NCI-H1694 (cell line): Measurements from ENCODE around the gene C12orf75.
"Not testable (repeated sequence)": the region's sequence is repeated elsewhere in the genome, so short reads cannot be mapped to it uniquely, and the experiment has no call there.

Experiments
- DNase-seq: peaks from one replicate; lab custom pipeline; 2025; lab: John Stamatoyannopoulos, UW

Gene C12orf75

GRCh38 chr12:105330283-105330930, at the start of gene C12orf75:
Gene C12orf75 (plus strand): TSS chr12:105330691. CDS start chr12:105330892, 201 bp downstream.
- DNase-seq: peak; percentile 52

GRCh38 chr12:105280966-105281693, 49.4 kb upstream of the C12orf75 start:
- no peak for DNase-seq

GRCh38 chr12:105281694-105282049, 48.8 kb upstream of the C12orf75 start:
- no peak for DNase-seq

- DNase-seq: no peak
These were observed 45.1 kb upstream of the C12orf75 start for GRCh38 chr12:105285378-105285777.

- DNase-seq: no peak
These were observed 43.1 kb upstream of the C12orf75 start for GRCh38 chr12:105287408-105287807.

GRCh38 chr12:105288311-105288996, 42.0 kb upstream of the C12orf75 start:
- no peak for DNase-seq

- DNase-seq: no peak
These were observed 41.2 kb upstream of the C12orf75 start for GRCh38 chr12:105289114-105289904.

- DNase-seq: no peak
These were observed 39.0 kb upstream of the C12orf75 start for GRCh38 chr12:105291531-105291930.

- DNase-seq: no peak
These were observed 37.8 kb upstream of the C12orf75 start for GRCh38 chr12:105292705-105293104.

GRCh38 chr12:105293187-105293586, 37.3 kb upstream of the C12orf75 start:
- DNase-seq: no peak

GRCh38 chr12:105294161-105294560, 36.3 kb upstream of the C12orf75 start:
- no peak for DNase-seq

GRCh38 chr12:105294886-105295479, 35.5 kb upstream of the C12orf75 start:
- no peak for DNase-seq

GRCh38 chr12:105296116-105297089, 34.1 kb upstream of the C12orf75 start:
- DNase-seq: no peak

GRCh38 chr12:105300883-105301282, 29.6 kb upstream of the C12orf75 start:
- DNase-seq: no peak

GRCh38 chr12:105301696-105302095, 28.8 kb upstream of the C12orf75 start:
- no peak for DNase-seq

- DNase-seq: not testable (repeated sequence)
These were observed 27.5 kb upstream of the C12orf75 start for GRCh38 chr12:105302986-105303385.

- not testable (repeated sequence) for DNase-seq
These were observed 25.9 kb upstream of the C12orf75 start for GRCh38 chr12:105304626-105305025.

GRCh38 chr12:105307601-105308314, 22.7 kb upstream of the C12orf75 start:
- not testable (repeated sequence) for DNase-seq

- not testable (repeated sequence) for DNase-seq
These were observed 21.7 kb upstream of the C12orf75 start for GRCh38 chr12:105308839-105309238.

GRCh38 chr12:105309384-105309783, 21.1 kb upstream of the C12orf75 start:
- not testable (repeated sequence) for DNase-seq
